ENCODE measurements around the gene FAM161A.
"Not testable (repeated sequence)": the region's sequence is repeated elsewhere in the genome, so short reads cannot be mapped to it uniquely, and the experiment has no call there.

Gene FAM161A

GRCh38 chr2:61853847-61854563 lies at the start of gene FAM161A:
TSS of gene FAM161A (minus strand) at chr2:61854060. CDS start at chr2:61854041, 19 bp downstream.
- DNase-seq, result peak; percentile 88

- no peak for DNase-seq
Measured at GRCh38 chr2:61900281-61900680, 46.4 kb upstream of the FAM161A start.

GRCh38 chr2:61898810-61899209 lies 45.0 kb upstream of the FAM161A start:
- DNase-seq, result no peak

GRCh38 chr2:61888267-61889055 lies 34.6 kb upstream of the FAM161A start, which contains the start of gene CCT4:
TSS of gene CCT4 (minus strand) at chr2:61888656. CDS start at chr2:61888507, 149 bp downstream.
- DNase-seq, result peak; percentile 91

- DNase-seq, result peak; percentile 41
Measured at GRCh38 chr2:61887717-61888266, 33.9 kb upstream of the FAM161A start.

GRCh38 chr2:61885896-61886603 lies 32.2 kb upstream of the FAM161A start:
- DNase-seq, result no peak

- no peak for DNase-seq
Measured at GRCh38 chr2:61882850-61883249, 29.0 kb upstream of the FAM161A start.

- not testable (repeated sequence) for DNase-seq
Measured at GRCh38 chr2:61879351-61879750, 25.5 kb upstream of the FAM161A start.

- no peak for DNase-seq
Measured at GRCh38 chr2:61878761-61879160, 24.9 kb upstream of the FAM161A start.

GRCh38 chr2:61877571-61878245 lies 23.8 kb upstream of the FAM161A start:
- DNase-seq, result no peak

- DNase-seq, result no peak
Measured at GRCh38 chr2:61876400-61876799, 22.5 kb upstream of the FAM161A start.

- DNase-seq, result not testable (repeated sequence)
Measured at GRCh38 chr2:61866482-61867089, 12.7 kb upstream of the FAM161A start.

GRCh38 chr2:61862085-61862484 lies 8.2 kb upstream of the FAM161A start:
- DNase-seq, result no peak

GRCh38 chr2:61857224-61857623 lies 3.4 kb upstream of the FAM161A start:
- DNase-seq, result peak; percentile 24

GRCh38 chr2:61855318-61855613 lies 1.4 kb upstream of the FAM161A start:
- no peak for DNase-seq

GRCh38 chr2:61854564-61855317 lies 881 bp upstream of the FAM161A start:
- peak; percentile 97 for DNase-seq

GRCh38 chr2:61853086-61853846 lies 594 bp downstream of the FAM161A start:
- DNase-seq, result peak; percentile 22

- DNase-seq, result not testable (repeated sequence)
Measured at GRCh38 chr2:61851270-61851669, 2.6 kb downstream of the FAM161A start.

- DNase-seq, result no peak
Measured at GRCh38 chr2:61845320-61845719, 8.5 kb downstream of the FAM161A start.

GRCh38 chr2:61841286-61841685 lies 12.6 kb downstream of the FAM161A start:
- no peak for DNase-seq

- no peak for DNase-seq
Measured at GRCh38 chr2:61834893-61835292, 19.0 kb downstream of the FAM161A start.

Measured in activated CD4-positive, alpha-beta T cell treated with anti-CD3 and anti-CD28 coated beads, Interleukin-10, Interleukin-2, amounts not matched to agents 100 ng/mL and 50 ng/mL, durations not matched to agents 16 hours and 8 hours (primary cell).